HG03342 (cell line): ENCODE measurements around the gene LRRC55.

ENCODE experiments used
- ATAC-seq: cut with Tn5 transposase; IDR thresholded peaks from one replicate; pipeline ENCODE4 v1.9.1; 2021; ENCODE audit warnings: mild to moderate bottlenecking, moderate library complexity; ENCODE audit not compliant: unreplicated experiment

The LRRC55 gene

GRCh38 chr11:57231539-57232253 lies 49.9 kb downstream of the LRRC55 start:
- no peak for ATAC-seq

- ATAC-seq: no peak
Measured at GRCh38 chr11:57233702-57234101, 51.9 kb downstream of the LRRC55 start.

- no peak for ATAC-seq
Measured at GRCh38 chr11:57235761-57236703, 54.3 kb downstream of the LRRC55 start.

- no peak for ATAC-seq
Measured at GRCh38 chr11:57237204-57237681, 55.5 kb downstream of the LRRC55 start, which contains the start of gene APLNR. Gene APLNR (minus strand): TSS chr11:57237250. CDS start chr11:57237004, 246 bp downstream.

DNA sequence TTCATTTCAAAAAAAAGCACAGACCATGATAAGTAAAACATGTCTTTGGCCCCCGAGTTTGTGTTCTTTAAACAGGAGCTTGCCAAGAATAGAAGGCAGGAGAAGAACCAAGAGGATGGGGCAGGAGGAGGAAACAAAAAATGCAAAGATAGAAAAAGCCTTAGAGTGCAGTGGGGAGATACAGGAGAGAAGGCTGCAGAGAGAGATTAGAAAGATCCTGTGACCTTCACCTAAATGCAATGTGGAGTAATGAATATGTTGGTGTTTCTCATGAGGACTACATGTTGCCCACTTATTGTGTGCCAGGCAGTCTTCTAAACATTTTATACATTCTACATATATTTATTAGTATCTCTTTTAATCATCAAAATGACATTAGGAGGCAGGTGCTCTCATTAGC lies 57.6 kb downstream of the LRRC55 start:
- ATAC-seq: no peak

GRCh38 chr11:57240007-57240406 lies 58.3 kb downstream of the LRRC55 start:
- ATAC-seq: no peak

DNA sequence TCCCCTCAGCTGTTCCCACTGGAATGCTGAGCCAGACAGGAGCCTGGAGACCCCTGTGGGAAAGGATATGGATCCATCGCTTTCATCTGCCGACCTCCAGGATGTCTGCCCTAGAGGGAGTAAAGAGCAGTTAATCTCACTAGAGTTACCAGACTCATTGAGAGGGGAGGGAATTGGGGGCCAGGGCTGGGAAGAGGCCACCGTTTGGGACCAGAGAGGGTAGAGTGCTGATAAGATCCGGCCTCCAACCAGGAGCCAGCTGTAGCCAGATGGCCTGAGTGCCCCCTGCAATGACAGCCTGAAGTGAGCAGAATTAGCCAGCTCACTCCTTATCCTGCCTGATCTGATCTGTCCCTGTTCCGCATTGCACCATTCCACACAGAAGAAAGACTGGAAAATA lies 59.0 kb downstream of the LRRC55 start:
- no peak for ATAC-seq
